GM12872 (cell line): ENCODE results near the gene M1AP.
A peak's percentile ranks its signal among the peaks of the same experiment; 100 is the strongest.

ENCODE experiments used
- TF ChIP-seq, protein P1 (sequence below): IDR thresholded peaks from 3 replicates; pipeline ENCODE4 v1.5.1; 2011; ENCODE audit warnings: low read depth, mild to moderate bottlenecking, low read length, moderate library complexity; ENCODE audit not compliant: insufficient read depth

The M1AP gene

DNA sequence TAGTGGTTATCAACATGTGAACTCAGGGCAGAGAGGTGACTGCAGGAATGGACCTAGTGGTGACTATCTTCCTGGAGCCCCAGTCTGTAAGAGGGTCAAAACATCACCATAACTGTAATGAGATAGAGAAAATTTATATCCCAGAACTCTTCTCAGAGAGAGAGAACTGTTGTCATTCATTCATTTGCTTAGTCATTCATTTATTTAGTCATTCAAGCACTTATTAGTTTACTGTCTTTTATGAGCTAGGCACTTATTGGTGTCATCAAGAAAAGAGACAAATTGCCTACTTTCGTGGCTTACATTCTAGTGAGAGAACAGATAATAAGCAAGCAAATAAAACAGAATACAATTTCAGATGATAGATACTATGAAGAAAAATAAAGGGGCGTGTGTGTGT is 59.5 kb downstream of the M1AP start:
- TF ChIP-seq, protein P1, sequence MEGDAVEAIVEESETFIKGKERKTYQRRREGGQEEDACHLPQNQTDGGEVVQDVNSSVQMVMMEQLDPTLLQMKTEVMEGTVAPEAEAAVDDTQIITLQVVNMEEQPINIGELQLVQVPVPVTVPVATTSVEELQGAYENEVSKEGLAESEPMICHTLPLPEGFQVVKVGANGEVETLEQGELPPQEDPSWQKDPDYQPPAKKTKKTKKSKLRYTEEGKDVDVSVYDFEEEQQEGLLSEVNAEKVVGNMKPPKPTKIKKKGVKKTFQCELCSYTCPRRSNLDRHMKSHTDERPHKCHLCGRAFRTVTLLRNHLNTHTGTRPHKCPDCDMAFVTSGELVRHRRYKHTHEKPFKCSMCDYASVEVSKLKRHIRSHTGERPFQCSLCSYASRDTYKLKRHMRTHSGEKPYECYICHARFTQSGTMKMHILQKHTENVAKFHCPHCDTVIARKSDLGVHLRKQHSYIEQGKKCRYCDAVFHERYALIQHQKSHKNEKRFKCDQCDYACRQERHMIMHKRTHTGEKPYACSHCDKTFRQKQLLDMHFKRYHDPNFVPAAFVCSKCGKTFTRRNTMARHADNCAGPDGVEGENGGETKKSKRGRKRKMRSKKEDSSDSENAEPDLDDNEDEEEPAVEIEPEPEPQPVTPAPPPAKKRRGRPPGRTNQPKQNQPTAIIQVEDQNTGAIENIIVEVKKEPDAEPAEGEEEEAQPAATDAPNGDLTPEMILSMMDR: no peak

GRCh38 chr2:74587664-74588277 is 60.4 kb downstream of the M1AP start:
- TF ChIP-seq, protein P1: peak; percentile 65

- TF ChIP-seq, protein P1: peak; percentile 31; the same call in 2 of the 3 replicates
These were observed 62.5 kb downstream of the M1AP start for GRCh38 chr2:74585406-74586185.

- TF ChIP-seq, protein P1: no peak
These were observed 64.0 kb downstream of the M1AP start for GRCh38 chr2:74584088-74584645.

DNA sequence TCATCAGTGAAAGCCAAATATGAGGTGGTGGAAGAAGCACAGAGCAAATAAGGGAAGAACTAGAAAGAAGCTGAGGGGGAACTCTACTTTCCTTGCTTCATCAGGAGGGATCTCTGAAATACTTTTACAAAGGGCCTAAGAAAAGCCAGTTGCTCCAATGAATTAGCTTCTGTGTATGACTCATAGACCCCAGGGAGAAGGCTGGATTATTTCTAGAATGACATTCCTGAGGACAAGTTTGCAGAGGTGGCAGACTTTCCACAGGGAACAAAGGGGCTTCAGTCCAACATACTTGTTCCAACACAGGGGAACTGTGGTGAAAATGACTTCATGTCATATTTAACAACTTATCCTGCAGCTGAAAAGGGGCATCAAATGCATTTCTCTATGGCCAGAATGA is 64.6 kb downstream of the M1AP start:
- TF ChIP-seq, protein P1: no peak

- TF ChIP-seq, protein P1: no peak
These were observed 65.9 kb downstream of the M1AP start for GRCh38 chr2:74582184-74582583.

- TF ChIP-seq, protein P1: no peak
These were observed 66.7 kb downstream of the M1AP start for GRCh38 chr2:74581463-74581862.
